ENCODE results near the gene CXCL14. TPM values are rescaled to one million over a fixed set of nuclear protein-coding genes. Genes with fewer than 3 reads are reported as not detected.
A peak's percentile ranks its signal among the peaks of the same experiment; 100 is the strongest.

The CXCL14 gene
- total RNA-seq, 1 experiment from 2014 or later, result not detected

- TF ChIP-seq, protein P1, sequence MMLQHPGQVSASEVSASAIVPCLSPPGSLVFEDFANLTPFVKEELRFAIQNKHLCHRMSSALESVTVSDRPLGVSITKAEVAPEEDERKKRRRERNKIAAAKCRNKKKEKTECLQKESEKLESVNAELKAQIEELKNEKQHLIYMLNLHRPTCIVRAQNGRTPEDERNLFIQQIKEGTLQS (IDR thresholded peaks at IDR 0.05), result no peak
- TF ChIP-seq CTCF (IDR thresholded peaks at IDR 0.05 in 2 of 3, conservative IDR thresholded peaks at IDR 0.05 in 1 of 3; ENCODE audit: borderline replicate concordance in 1 of 3, insufficient read depth in 1 of 3, low read depth in 2 of 3, low read length in 2 of 3) (peak; percentile 84 to 90 (median 84)), RAD21 (IDR thresholded peaks at IDR 0.05; ENCODE audit: low read depth) (peak; percentile 88), ZBTB33 (IDR thresholded peaks at IDR 0.05; ENCODE audit: extremely low read depth, insufficient replicate concordance, low read length) (no peak), EGR1 (IDR thresholded peaks at IDR 0.05; ENCODE audit: low read depth) (no peak), ZNF274 (IDR thresholded peaks at IDR 0.05; ENCODE audit: low read depth, low read length) (no peak), FOSL1 (IDR thresholded peaks at IDR 0.05; ENCODE audit: low read depth) (no peak), ELF1 (IDR thresholded peaks at IDR 0.05; ENCODE audit: borderline replicate concordance, low read depth) (no peak), CEBPB (IDR thresholded peaks at IDR 0.05; ENCODE audit: low read depth) (no peak), SIN3A (IDR thresholded peaks at IDR 0.05; ENCODE audit: low read depth) (no peak), YY1 (IDR thresholded peaks at IDR 0.05; ENCODE audit: extremely low read depth, insufficient replicate concordance, low read depth, low read length) (no peak), SRF (IDR thresholded peaks at IDR 0.05; ENCODE audit: low read depth) (no peak)
- intact Hi-C loops (cut with micrococcal nuclease), result loop anchor here (2.0 to 10.0 kb wide), 4 partner anchors 168 to 494 kb away; no protein-coding TSS in a partner anchor
- Histone ChIP-seq H3K27me3 (ENCODE audit: insufficient read depth, low read length) (no peaks in the 10 kb centered on the region), H3K9me2 (ENCODE audit: insufficient read depth) (no peaks in the 10 kb centered on the region), H2AFZ (ENCODE audit: low read depth, low read length, poor library complexity, severe bottlenecking) (peak overlapping the region; percentile 62), H3K4me3 (replicated peaks in 1 of 2; ENCODE audit: low read depth in 1 of 2, low read length in 2 of 2) (no peak overlapping the region), H3K27ac (ENCODE audit: low read depth, low read length) (no peak overlapping the region), H3K79me2 (ENCODE audit: insufficient read depth, low read length) (no peaks in the 10 kb centered on the region), H3K36me3 (ENCODE audit: control insufficient read depth in 1 of 2, insufficient read depth in 2 of 2, low read length in 2 of 2) (no peaks in the 10 kb centered on the region), H4K20me1 (ENCODE audit: insufficient read depth) (no peaks in the 10 kb centered on the region), H3K4me1 (ENCODE audit: control insufficient read depth in 1 of 2, insufficient read depth in 2 of 2, low read length in 2 of 2) (peaks cover 0 to 7% of the 10 kb centered on the region in 2 experiments; a peak in 1 of 4 replicates), H3K9me3 (ENCODE audit: control insufficient read depth in 1 of 2, insufficient read depth in 1 of 2, low read depth in 1 of 2, low read length in 2 of 2) (no peaks in the 10 kb centered on the region), H3K4me2 (ENCODE audit: low read length) (no peak overlapping the region), H3K9ac (ENCODE audit: low read length) (no peak overlapping the region)
- ChIA-PET CTCF (interaction anchor here (0.7 to 13.0 kb wide), 14 partner anchors 9 to 497 kb away, joined by 3 to 191 read pairs (median 7); partner anchors contain the start of gene SLC25A48), RAD21 (ENCODE audit: low non-redundant PET in 1 of 2, low total read pairs in 2 of 2, uncharacterized antibody in 2 of 2, unreplicated experiment in 2 of 2) (interaction anchor here in 1 of 2 experiments (1.0 kb wide), 1 partner anchor 269 kb away, joined by 3 read pairs; no protein-coding TSS in a partner anchor), POLR2A (no interaction called here)
- DNase-seq (ENCODE audit: low read depth, low spot score) (peak; percentile 65), ATAC-seq (peak; percentile 97)
- no TSS peak for BruUV-seq (replicated peaks)
These were observed 17.9 kb downstream of the CXCL14 start for GRCh38 chr5:135560858-135561257.
